GM23338 (cell line): ENCODE measurements around the gene DXO.

ENCODE experiments used
- CREB1 ChIP-seq: fragments of 250-450 bp; sonication (Bioruptor Pico); IDR thresholded peaks from 2 replicates; pipeline ENCODE4 v1.5.0; 2020; ENCODE audit warnings: low read depth, mild to moderate bottlenecking, moderate library complexity
- EZH2 ChIP-seq: fragments of 200-600 bp; sonication (generic); IDR thresholded peaks from one replicate; pipeline ENCODE4 v1.8.0; 2017; ENCODE audit warnings: antibody characterized with exemption, mild to moderate bottlenecking, low read depth; ENCODE audit not compliant: unreplicated experiment
- EZH2phosphoT487 ChIP-seq: fragments of 200-600 bp; sonication (generic); IDR thresholded peaks from one replicate; pipeline ENCODE4 v1.8.1; 2018; ENCODE audit warnings: antibody characterized with exemption; ENCODE audit not compliant: unreplicated experiment
- JUNB ChIP-seq: IDR thresholded peaks from one replicate; pipeline ENCODE4 v1.6.1; 2016; ENCODE audit warnings: antibody characterized with exemption; ENCODE audit not compliant: unreplicated experiment
- POLR2AphosphoS5 ChIP-seq: IDR thresholded peaks from 2 replicates; pipeline ENCODE4 v1.6.1; 2016; ENCODE audit warnings: antibody characterized with exemption, low read depth
- ZNF114 ChIP-seq: fragments of 250-450 bp; sonication (Bioruptor Pico); IDR thresholded peaks from 2 replicates; pipeline ENCODE4 v1.5.0; 2020; ENCODE audit warnings: mild to moderate bottlenecking, moderate library complexity
- ZNF331 ChIP-seq: fragments of 250-450 bp; sonication (Bioruptor Pico); IDR thresholded peaks from 2 replicates; pipeline ENCODE4 v1.5.0; 2020; ENCODE audit warnings: low read depth, mild to moderate bottlenecking, moderate library complexity
- TF ChIP-seq, protein P1 (sequence below), 2 experiments: fragments of 200-600 bp in 1 of 2; sonication (generic) in 1 of 2; conservative IDR thresholded peaks; 2 replicates each; pipeline versions ENCODE4 v1.5.1 to v1.6.1; 2016 to 2017; ENCODE audit warnings: antibody characterized with exemption in 2 of 2, low read depth in 2 of 2, mild to moderate bottlenecking in 2 of 2, moderate library complexity in 1 of 2
- TF ChIP-seq, protein P2 (sequence below): IDR thresholded peaks from one replicate; pipeline ENCODE4 v1.6.1; 2018; ENCODE audit warnings: antibody characterized with exemption; ENCODE audit not compliant: unreplicated experiment

- TF ChIP-seq, protein P1, sequence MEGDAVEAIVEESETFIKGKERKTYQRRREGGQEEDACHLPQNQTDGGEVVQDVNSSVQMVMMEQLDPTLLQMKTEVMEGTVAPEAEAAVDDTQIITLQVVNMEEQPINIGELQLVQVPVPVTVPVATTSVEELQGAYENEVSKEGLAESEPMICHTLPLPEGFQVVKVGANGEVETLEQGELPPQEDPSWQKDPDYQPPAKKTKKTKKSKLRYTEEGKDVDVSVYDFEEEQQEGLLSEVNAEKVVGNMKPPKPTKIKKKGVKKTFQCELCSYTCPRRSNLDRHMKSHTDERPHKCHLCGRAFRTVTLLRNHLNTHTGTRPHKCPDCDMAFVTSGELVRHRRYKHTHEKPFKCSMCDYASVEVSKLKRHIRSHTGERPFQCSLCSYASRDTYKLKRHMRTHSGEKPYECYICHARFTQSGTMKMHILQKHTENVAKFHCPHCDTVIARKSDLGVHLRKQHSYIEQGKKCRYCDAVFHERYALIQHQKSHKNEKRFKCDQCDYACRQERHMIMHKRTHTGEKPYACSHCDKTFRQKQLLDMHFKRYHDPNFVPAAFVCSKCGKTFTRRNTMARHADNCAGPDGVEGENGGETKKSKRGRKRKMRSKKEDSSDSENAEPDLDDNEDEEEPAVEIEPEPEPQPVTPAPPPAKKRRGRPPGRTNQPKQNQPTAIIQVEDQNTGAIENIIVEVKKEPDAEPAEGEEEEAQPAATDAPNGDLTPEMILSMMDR (conservative IDR thresholded peaks at IDR 0.05; ENCODE audit: low read depth in 2 of 2) = no peak
- TF ChIP-seq POLR2AphosphoS5 (no peak), EZH2 (no peak), CREB1 (CRISPR knock-in tag) (no peak), EZH2phosphoT487 (no peak), JUNB (no peak), ZNF114 (CRISPR knock-in tag) (no peak), ZNF331 (CRISPR knock-in tag) (no peak)
- TF ChIP-seq, protein P2, sequence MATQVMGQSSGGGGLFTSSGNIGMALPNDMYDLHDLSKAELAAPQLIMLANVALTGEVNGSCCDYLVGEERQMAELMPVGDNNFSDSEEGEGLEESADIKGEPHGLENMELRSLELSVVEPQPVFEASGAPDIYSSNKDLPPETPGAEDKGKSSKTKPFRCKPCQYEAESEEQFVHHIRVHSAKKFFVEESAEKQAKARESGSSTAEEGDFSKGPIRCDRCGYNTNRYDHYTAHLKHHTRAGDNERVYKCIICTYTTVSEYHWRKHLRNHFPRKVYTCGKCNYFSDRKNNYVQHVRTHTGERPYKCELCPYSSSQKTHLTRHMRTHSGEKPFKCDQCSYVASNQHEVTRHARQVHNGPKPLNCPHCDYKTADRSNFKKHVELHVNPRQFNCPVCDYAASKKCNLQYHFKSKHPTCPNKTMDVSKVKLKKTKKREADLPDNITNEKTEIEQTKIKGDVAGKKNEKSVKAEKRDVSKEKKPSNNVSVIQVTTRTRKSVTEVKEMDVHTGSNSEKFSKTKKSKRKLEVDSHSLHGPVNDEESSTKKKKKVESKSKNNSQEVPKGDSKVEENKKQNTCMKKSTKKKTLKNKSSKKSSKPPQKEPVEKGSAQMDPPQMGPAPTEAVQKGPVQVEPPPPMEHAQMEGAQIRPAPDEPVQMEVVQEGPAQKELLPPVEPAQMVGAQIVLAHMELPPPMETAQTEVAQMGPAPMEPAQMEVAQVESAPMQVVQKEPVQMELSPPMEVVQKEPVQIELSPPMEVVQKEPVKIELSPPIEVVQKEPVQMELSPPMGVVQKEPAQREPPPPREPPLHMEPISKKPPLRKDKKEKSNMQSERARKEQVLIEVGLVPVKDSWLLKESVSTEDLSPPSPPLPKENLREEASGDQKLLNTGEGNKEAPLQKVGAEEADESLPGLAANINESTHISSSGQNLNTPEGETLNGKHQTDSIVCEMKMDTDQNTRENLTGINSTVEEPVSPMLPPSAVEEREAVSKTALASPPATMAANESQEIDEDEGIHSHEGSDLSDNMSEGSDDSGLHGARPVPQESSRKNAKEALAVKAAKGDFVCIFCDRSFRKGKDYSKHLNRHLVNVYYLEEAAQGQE = no peak
These were observed 17.4 kb downstream of the DXO start for GRCh38 chr6:31954511-31954910.
